ENCODE data around the gene PTPDC1. TPM values are rescaled to one million over a fixed set of nuclear protein-coding genes. Genes with fewer than 3 reads are reported as not detected.

PTPDC1 gene
- total and polyA plus RNA-seq, 2 of the 4 experiments (the other 2 are of a cell fraction), result 3.9 to 6.1 TPM

- in situ Hi-C loops (cut with MboI; ENCODE audit: low sequenced_read_pairs), result no loop called here
- no peak overlapping the region for H4K5ac ChIP-seq (ENCODE audit: low read depth, low read length)
- H2AK5ac ChIP-seq (ENCODE audit: low read depth, low read length), result no peak overlapping the region
- 70% methylated on average over 9 of the region's 13 CpGs; no CpG with 5 or more reads in 1 of the 2 experiments for WGBS, 2 experiments (ENCODE audit: extremely low coverage in 2 of 2, insufficient read length in 1 of 2)
- H2AFZ ChIP-seq (replicated peaks; ENCODE audit: low read length, poor library complexity), result no peak overlapping the region
- ChIA-PET CTCF (no interaction called here), POLR2A (ENCODE audit: unreplicated experiment) (no interaction called here)
- H3K4me2 ChIP-seq (ENCODE audit: low read depth, low read length), result no peak overlapping the region
- H3K4ac ChIP-seq (ENCODE audit: low read depth, low read length), result no peak overlapping the region
- H2BK20ac ChIP-seq (ENCODE audit: low read depth, low read length), result no peak overlapping the region
- H3K23ac ChIP-seq (ENCODE audit: low read depth, low read length), result no peak overlapping the region
- H2AK9ac ChIP-seq (replicated peaks; ENCODE audit: low read depth, low read length, poor library complexity), result no peak overlapping the region
- intact Hi-C loops (cut with micrococcal nuclease), result no loop called here
- H3K9me3 ChIP-seq (ENCODE audit: control insufficient read depth, insufficient read depth, low read length), result no peaks in the 10 kb centered on the region
- no peaks in the 10 kb centered on the region for H3K9me1 ChIP-seq (ENCODE audit: insufficient read depth, low read length)
- no TSS peak for BruUV-seq (replicated peaks)
- H3K36me3 ChIP-seq (ENCODE audit: control insufficient read depth, insufficient read depth, low read length), result no peaks in the 10 kb centered on the region
- no peak overlapping the region for H2BK120ac ChIP-seq (ENCODE audit: low read depth, low read length)
- H4K91ac ChIP-seq (ENCODE audit: insufficient read depth, low read depth, low read length), result no peak overlapping the region
- DNase-seq, result no peak
- H3K4me3 ChIP-seq (ENCODE audit: insufficient read depth, low read depth, low read length), result no peak overlapping the region
- TF ChIP-seq RAD21 (IDR thresholded peaks at IDR 0.05; ENCODE audit: low read length) (no peak), USF2 (IDR thresholded peaks at IDR 0.05; ENCODE audit: low read depth, low read length) (no peak), FOS (IDR thresholded peaks at IDR 0.05; ENCODE audit: low read depth, low read length) (no peak), MXI1 (IDR thresholded peaks at IDR 0.05; ENCODE audit: borderline replicate concordance, low read depth, low read length) (no peak), SMC3 (IDR thresholded peaks at IDR 0.05; ENCODE audit: low read depth, low read length) (no peak), POLR2A (IDR thresholded peaks at IDR 0.05; ENCODE audit: low read depth, low read length) (no peak), MAFK (IDR thresholded peaks at IDR 0.05; ENCODE audit: low read depth, low read length) (no peak), RFX5 (IDR thresholded peaks at IDR 0.05; ENCODE audit: low read depth, low read length) (no peak), RCOR1 (IDR thresholded peaks at IDR 0.05; ENCODE audit: insufficient replicate concordance, low read length) (no peak), ELK1 (IDR thresholded peaks at IDR 0.05; ENCODE audit: borderline replicate concordance, low read depth, low read length) (no peak), CEBPB (IDR thresholded peaks at IDR 0.05; ENCODE audit: low read depth, low read length) (no peak), BHLHE40 (IDR thresholded peaks at IDR 0.05; ENCODE audit: low read depth, low read length) (no peak), CTCF (conservative IDR thresholded peaks at IDR 0.05; ENCODE audit: low read depth, low read length) (no peak), NFE2L2 (IDR thresholded peaks at IDR 0.05; ENCODE audit: low read depth, low read length) (no peak), CHD1 (IDR thresholded peaks at IDR 0.05; ENCODE audit: low read depth, low read length) (no peak), MAZ (IDR thresholded peaks at IDR 0.05; ENCODE audit: borderline replicate concordance, low read depth, low read length) (no peak)
- H4K8ac ChIP-seq (ENCODE audit: low read depth in 2 of 2, low read length in 2 of 2), result no peak overlapping the region
- no peak overlapping the region for H3K56ac ChIP-seq (ENCODE audit: extremely low read depth, insufficient read depth, low read length)
- H3K27ac ChIP-seq (ENCODE audit: insufficient read depth, low read length), result no peak overlapping the region
- peaks cover 5% of the 10 kb centered on the region; the same call in 1 of the 2 replicates for H3K4me1 ChIP-seq (ENCODE audit: control insufficient read depth, insufficient read depth, low read length)
- no peak for ATAC-seq (ENCODE audit: low read depth)
- no peak overlapping the region for H3K9ac ChIP-seq (ENCODE audit: low read depth, low read length)
- H3K14ac ChIP-seq (replicated peaks; ENCODE audit: low read depth, low read length), result no peak overlapping the region
- H2BK15ac ChIP-seq (ENCODE audit: low read depth, low read length), result no peak overlapping the region
- no peaks in the 10 kb centered on the region for H3K27me3 ChIP-seq (ENCODE audit: control insufficient read depth, insufficient read depth, low read length)
- no peaks in the 10 kb centered on the region for H3K79me1 ChIP-seq (ENCODE audit: low read depth in 1 of 2, low read length in 2 of 2)
- H2BK5ac ChIP-seq (ENCODE audit: low read depth, low read length, poor library complexity, severe bottlenecking), result no peak overlapping the region
- H3K18ac ChIP-seq (ENCODE audit: low read depth, low read length), result no peak overlapping the region
- H4K20me1 ChIP-seq (ENCODE audit: insufficient read depth, low read length), result no peaks in the 10 kb centered on the region
- dilution Hi-C loops (cut with HindIII; ENCODE audit: low sequenced_read_pairs, unreplicated experiment), result no loop called here
Measured at GRCh38 chr9:94147776-94148175, 63.5 kb downstream of the PTPDC1 start.
